Loucy (cell line): ENCODE measurements around the gene PRKCE.

Source experiments
- H2AFZ ChIP-seq: fragments of 200-600 bp; sonication (generic); 2 replicates; pipeline ENCODE4 v1.6.0; 2016; ENCODE audit warnings: antibody characterized with exemption, mild to moderate bottlenecking, low read length, moderate library complexity
- H3F3A ChIP-seq: fragments of 200-600 bp; 2 replicates; pipeline ENCODE4 v1.6.0; 2016; ENCODE audit warnings: antibody characterized with exemption, low read depth, mild to moderate bottlenecking
- H3K27me3 ChIP-seq: fragments of 200-600 bp; sonication (generic); 2 replicates; pipeline ENCODE4 v1.6.1; 2014; ENCODE audit warnings: low read length, mild to moderate bottlenecking; ENCODE audit not compliant: insufficient read depth, poor library complexity, severe bottlenecking
- H3K36me3 ChIP-seq: fragments of 200-600 bp; sonication (generic); 2 replicates; pipeline ENCODE4 v1.6.1; 2016; ENCODE audit warnings: low read length; ENCODE audit not compliant: insufficient read depth
- H3K4me1 ChIP-seq: fragments of 200-600 bp; sonication (generic); 2 replicates; pipeline ENCODE4 v1.5.1; 2014; ENCODE audit warnings: low read length, mild to moderate bottlenecking; ENCODE audit not compliant: insufficient read depth, poor library complexity, severe bottlenecking
- H3K4me2 ChIP-seq: fragments of 200-600 bp; sonication (generic); 2 replicates; pipeline ENCODE4 v1.6.0; 2014; ENCODE audit warnings: antibody characterized with exemption, low read length, low read depth, mild to moderate bottlenecking; ENCODE audit not compliant: poor library complexity, severe bottlenecking
- H3K4me3 ChIP-seq: fragments of 200-600 bp; sonication (generic); 2 replicates; pipeline ENCODE4 v1.5.1; 2014; ENCODE audit warnings: low read length, mild to moderate bottlenecking, mixed read lengths; ENCODE audit not compliant: poor library complexity, severe bottlenecking
- H3K79me2 ChIP-seq: fragments of 200-600 bp; sonication (generic); 2 replicates; pipeline ENCODE4 v1.6.1; 2014; ENCODE audit warnings: low read length; ENCODE audit not compliant: insufficient read depth
- H3K9ac ChIP-seq: fragments of 200-600 bp; sonication (generic); 2 replicates; pipeline ENCODE4 v1.6.0; 2014; ENCODE audit warnings: mild to moderate bottlenecking, low read depth, low read length, moderate library complexity; ENCODE audit not compliant: poor library complexity, severe bottlenecking
- H3K9me2 ChIP-seq: fragments of 200-600 bp; sonication (generic); replicated peaks from 2 replicates; pipeline ENCODE4 v1.6.1; 2016; ENCODE audit warnings: low read depth, low read length, mixed read lengths
- H3K9me3 ChIP-seq: fragments of 200-600 bp; sonication (generic); 2 replicates; pipeline ENCODE4 v1.6.1; 2014; ENCODE audit warnings: mild to moderate bottlenecking, antibody characterized with exemption, low read length, low read depth; ENCODE audit not compliant: insufficient read depth
- H4K20me1 ChIP-seq: fragments of 200-600 bp; sonication (generic); 2 replicates; pipeline ENCODE4 v1.6.0; 2014; ENCODE audit warnings: antibody characterized with exemption, low read length, mild to moderate bottlenecking; ENCODE audit not compliant: insufficient read depth, poor library complexity, severe bottlenecking
- EZH2phosphoT487 ChIP-seq: fragments of 200-600 bp; IDR thresholded peaks from 2 replicates; pipeline ENCODE4 v1.6.1; 2018; ENCODE audit warnings: antibody characterized with exemption, mild to moderate bottlenecking, moderate library complexity, borderline replicate concordance
- TF ChIP-seq, protein P1 (sequence below): fragments of 200-600 bp; sonication (generic); conservative IDR thresholded peaks from 2 replicates; pipeline ENCODE4 v1.5.1; 2014; ENCODE audit warnings: mild to moderate bottlenecking, antibody characterized with exemption, low read length

The PRKCE gene

DNA sequence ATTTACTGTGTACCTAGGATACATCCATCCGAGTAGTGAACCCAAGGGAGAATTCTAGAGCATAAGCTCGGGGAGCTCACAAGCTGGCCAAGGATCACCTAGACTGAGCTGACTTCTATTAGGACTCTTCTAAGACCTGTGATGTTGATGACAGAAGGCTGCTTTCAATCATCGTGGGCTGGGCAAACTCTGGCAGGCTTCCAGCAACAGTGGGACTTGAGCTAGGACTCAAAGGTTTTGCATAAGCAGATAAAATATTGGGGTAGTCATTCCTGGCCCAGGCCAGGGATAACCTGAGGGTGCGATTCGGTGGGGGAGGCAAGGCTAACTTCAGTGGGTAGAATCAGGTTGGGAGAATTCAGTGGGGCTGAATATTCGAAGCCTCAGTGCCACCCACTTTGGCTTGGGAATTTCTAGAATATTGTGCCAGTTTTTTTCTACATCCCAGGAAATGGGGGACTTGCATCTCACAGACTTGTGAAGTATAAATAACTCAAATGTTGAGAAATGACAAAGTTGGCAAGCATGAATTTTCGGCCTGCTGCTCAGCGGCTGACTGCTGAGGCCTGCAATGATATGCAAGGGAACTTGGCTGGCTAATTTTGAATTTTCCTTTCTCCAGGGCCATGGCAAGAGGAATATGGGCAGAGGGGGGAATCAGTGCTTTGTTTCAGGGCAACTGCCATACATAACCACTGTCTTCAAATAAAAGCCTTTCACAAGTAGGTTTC lies 274.3 kb downstream of the PRKCE start:
- H3K4me3 ChIP-seq = no peak overlapping the region
- no peak overlapping the region for H3K4me2 ChIP-seq
- TF ChIP-seq, protein P1, sequence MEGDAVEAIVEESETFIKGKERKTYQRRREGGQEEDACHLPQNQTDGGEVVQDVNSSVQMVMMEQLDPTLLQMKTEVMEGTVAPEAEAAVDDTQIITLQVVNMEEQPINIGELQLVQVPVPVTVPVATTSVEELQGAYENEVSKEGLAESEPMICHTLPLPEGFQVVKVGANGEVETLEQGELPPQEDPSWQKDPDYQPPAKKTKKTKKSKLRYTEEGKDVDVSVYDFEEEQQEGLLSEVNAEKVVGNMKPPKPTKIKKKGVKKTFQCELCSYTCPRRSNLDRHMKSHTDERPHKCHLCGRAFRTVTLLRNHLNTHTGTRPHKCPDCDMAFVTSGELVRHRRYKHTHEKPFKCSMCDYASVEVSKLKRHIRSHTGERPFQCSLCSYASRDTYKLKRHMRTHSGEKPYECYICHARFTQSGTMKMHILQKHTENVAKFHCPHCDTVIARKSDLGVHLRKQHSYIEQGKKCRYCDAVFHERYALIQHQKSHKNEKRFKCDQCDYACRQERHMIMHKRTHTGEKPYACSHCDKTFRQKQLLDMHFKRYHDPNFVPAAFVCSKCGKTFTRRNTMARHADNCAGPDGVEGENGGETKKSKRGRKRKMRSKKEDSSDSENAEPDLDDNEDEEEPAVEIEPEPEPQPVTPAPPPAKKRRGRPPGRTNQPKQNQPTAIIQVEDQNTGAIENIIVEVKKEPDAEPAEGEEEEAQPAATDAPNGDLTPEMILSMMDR = no peak
- TF ChIP-seq EZH2phosphoT487 = no peak
- peaks cover 41% of the 10 kb centered on the region; the same call in 1 of the 2 replicates for H3K79me2 ChIP-seq
- H3K4me1 ChIP-seq = peaks cover 23% of the 10 kb centered on the region
- no peak overlapping the region for H3K9ac ChIP-seq
- H2AFZ ChIP-seq = no peak overlapping the region
- H3F3A ChIP-seq = no peaks in the 10 kb centered on the region
- no peaks in the 10 kb centered on the region for H3K9me3 ChIP-seq
- H3K36me3 ChIP-seq = no peaks in the 10 kb centered on the region
- no peaks in the 10 kb centered on the region for H4K20me1 ChIP-seq
- H3K9me2 ChIP-seq = no peaks in the 10 kb centered on the region
- no peaks in the 10 kb centered on the region for H3K27me3 ChIP-seq

DNA sequence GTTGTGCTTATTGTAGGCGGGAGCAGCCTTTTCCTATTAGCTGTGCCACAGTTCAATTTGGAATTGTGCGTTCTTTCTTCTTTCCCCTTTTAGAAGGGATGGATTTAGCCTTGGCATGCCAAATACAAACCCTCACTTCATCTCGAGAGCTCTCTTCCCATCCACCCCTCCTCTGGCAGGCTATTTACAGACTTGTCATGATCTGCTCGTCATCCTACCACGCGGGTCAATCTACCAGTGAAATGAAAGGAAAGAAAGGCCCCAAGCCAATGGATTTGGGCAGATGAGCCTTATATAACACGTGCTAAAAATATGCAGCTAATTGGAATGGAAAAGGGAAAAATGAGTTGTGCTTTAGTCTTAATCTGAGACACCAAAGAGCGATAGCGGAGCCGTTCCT lies 277.5 kb downstream of the PRKCE start:
- Histone ChIP-seq H3F3A (no peaks in the 10 kb centered on the region), H3K36me3 (no peaks in the 10 kb centered on the region), H3K4me2 (no peak overlapping the region), H2AFZ (no peak overlapping the region), H3K79me2 (peaks cover 28% of the 10 kb centered on the region; the same call in 1 of the 2 replicates), H3K9ac (no peak overlapping the region), H4K20me1 (no peaks in the 10 kb centered on the region), H3K27me3 (no peaks in the 10 kb centered on the region), H3K4me1 (no peaks in the 10 kb centered on the region), H3K9me3 (no peaks in the 10 kb centered on the region), H3K9me2 (no peaks in the 10 kb centered on the region), H3K4me3 (no peak overlapping the region)
- no peak for TF ChIP-seq EZH2phosphoT487
- TF ChIP-seq, protein P1 = no peak

DNA sequence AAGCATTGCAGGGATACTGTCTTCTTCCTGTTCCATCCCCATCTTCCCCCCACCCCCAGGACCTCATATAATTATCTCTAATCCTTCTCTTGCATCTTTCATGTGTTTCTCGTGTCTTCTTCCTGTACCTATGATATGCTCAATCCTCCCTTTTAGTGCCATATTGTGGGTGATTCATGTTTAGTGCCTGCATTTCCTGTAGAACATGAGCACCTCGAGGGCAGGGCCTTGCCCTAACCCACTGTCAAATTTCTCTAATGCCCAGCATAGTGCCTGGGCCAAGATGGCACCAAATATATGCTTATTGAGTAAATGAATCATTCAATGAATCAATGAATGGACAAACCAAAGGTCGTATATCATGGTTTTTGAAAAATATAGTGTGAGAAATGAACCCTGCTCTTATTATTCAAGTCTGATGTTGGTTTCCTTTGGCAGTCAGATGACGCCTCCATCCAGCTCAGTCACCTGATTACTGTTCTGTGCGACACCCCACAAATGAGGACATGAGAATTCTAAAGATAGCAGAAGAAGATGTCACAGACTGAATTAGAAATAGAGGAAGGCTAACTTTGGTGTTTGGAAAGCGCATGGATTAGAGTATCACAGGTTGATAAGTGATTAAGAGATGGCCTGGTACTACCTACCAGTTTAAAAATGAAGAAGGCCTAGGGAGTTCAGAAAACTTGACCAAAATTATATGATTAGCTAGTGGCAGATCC lies 278.4 kb downstream of the PRKCE start:
- no peak overlapping the region for H3K4me3 ChIP-seq
- no peak for TF ChIP-seq EZH2phosphoT487
- TF ChIP-seq, protein P1 = no peak
- H3K9me2 ChIP-seq = no peaks in the 10 kb centered on the region
- no peak overlapping the region for H3K9ac ChIP-seq
- no peak overlapping the region for H3K4me2 ChIP-seq
- no peaks in the 10 kb centered on the region for H4K20me1 ChIP-seq
- no peak overlapping the region for H2AFZ ChIP-seq
- no peaks in the 10 kb centered on the region for H3K36me3 ChIP-seq
- H3K79me2 ChIP-seq = peaks cover 28% of the 10 kb centered on the region; the same call in 1 of the 2 replicates
- no peaks in the 10 kb centered on the region for H3K4me1 ChIP-seq
- no peaks in the 10 kb centered on the region for H3K9me3 ChIP-seq
- H3K27me3 ChIP-seq = no peaks in the 10 kb centered on the region
- no peaks in the 10 kb centered on the region for H3F3A ChIP-seq
